SH-SY5Y (cell line): ENCODE measurements around the gene TOMT.

Experiments
- GATA2 ChIP-seq: IDR thresholded peaks from 2 replicates; pipeline ENCODE4 v1.6.1; 2011; ENCODE audit warnings: mild to moderate bottlenecking, low read depth, low read length
- GATA3 ChIP-seq: IDR thresholded peaks from 2 replicates; pipeline ENCODE4 v1.6.1; 2011; ENCODE audit warnings: low read depth, mild to moderate bottlenecking, low read length, moderate library complexity

- TF ChIP-seq GATA2 (no peak), GATA3 (no peak)
These were observed 16.9 kb downstream of the TOMT start for GRCh38 chr11:72122607-72123006.
